ENCODE data around the gene PSMD2. TPM values are rescaled to one million over a fixed set of nuclear protein-coding genes. Genes with fewer than 3 reads are reported as not detected.
A peak's percentile ranks its signal among the peaks of the same experiment; 100 is the strongest.
"Not testable (repeated sequence)": the region's sequence is repeated elsewhere in the genome, so short reads cannot be mapped to it uniquely, and the experiment has no call there.

PSMD2 gene
- total and polyA plus RNA-seq, 2 of the 8 experiments (the other 6 are each of a cell fraction or from before 2014, with no cell fraction given): 350 to 363 TPM

- TF ChIP-seq, protein P1, sequence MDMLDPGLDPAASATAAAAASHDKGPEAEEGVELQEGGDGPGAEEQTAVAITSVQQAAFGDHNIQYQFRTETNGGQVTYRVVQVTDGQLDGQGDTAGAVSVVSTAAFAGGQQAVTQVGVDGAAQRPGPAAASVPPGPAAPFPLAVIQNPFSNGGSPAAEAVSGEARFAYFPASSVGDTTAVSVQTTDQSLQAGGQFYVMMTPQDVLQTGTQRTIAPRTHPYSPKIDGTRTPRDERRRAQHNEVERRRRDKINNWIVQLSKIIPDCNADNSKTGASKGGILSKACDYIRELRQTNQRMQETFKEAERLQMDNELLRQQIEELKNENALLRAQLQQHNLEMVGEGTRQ (IDR thresholded peaks at IDR 0.05; ENCODE audit: low read length): no peak
- TF ChIP-seq NANOG (IDR thresholded peaks at IDR 0.05; ENCODE audit: insufficient read depth, low read depth, low read length, poor library complexity, severe bottlenecking) (no peak), CTCF (IDR thresholded peaks at IDR 0.05; ENCODE audit: control extremely low read depth in 1 of 3, insufficient read depth in 1 of 3, low read depth in 1 of 3, low read length in 3 of 3) (no peak), SP2 (IDR thresholded peaks at IDR 0.05; ENCODE audit: low read length) (no peak), CEBPB (IDR thresholded peaks at IDR 0.05; ENCODE audit: low read depth, low read length) (no peak), MAX (IDR thresholded peaks at IDR 0.05) (no peak)
Observed at GRCh38 chr3:184339001-184339400, 40.0 kb downstream of the PSMD2 start (continued).

- not testable (repeated sequence) for H3K27me3 ChIP-seq (replicated peaks in 1 of 4; ENCODE audit: control insufficient read depth in 3 of 4, extremely low read depth in 1 of 4, insufficient read depth in 3 of 4, low read length in 3 of 4); H3K23ac ChIP-seq (ENCODE audit: insufficient read length); H4K5ac ChIP-seq (ENCODE audit: insufficient read length, low read depth, low read length); H2BK12ac ChIP-seq (ENCODE audit: low read depth, low read length); H3K79me1 ChIP-seq (ENCODE audit: low read depth, low read length); H3K79me2 ChIP-seq (ENCODE audit: control insufficient read depth in 1 of 2, insufficient read depth in 2 of 2, low read length in 2 of 2); H3K56ac ChIP-seq (replicated peaks; ENCODE audit: insufficient read length, low read depth, low read length); H2BK5ac ChIP-seq (ENCODE audit: low read depth, low read length); H2AFZ ChIP-seq (ENCODE audit: low read length); H2BK20ac ChIP-seq (ENCODE audit: low read length); H4K8ac ChIP-seq (ENCODE audit: extremely low read depth, insufficient read depth, low read length); FAIRE-seq; H2AK5ac ChIP-seq (ENCODE audit: low read depth, low read length); H3K4me3 ChIP-seq (ENCODE audit: extremely low read depth in 1 of 4, insufficient read depth in 2 of 4, low read depth in 3 of 4, low read length in 4 of 4); H3K27ac ChIP-seq (ENCODE audit: low read depth, low read length); H3K14ac ChIP-seq (ENCODE audit: insufficient read length); H3K4ac ChIP-seq (replicated peaks; ENCODE audit: insufficient read length, low read depth, low read length); H3K18ac ChIP-seq (ENCODE audit: extremely low read depth, low read length); H3K9ac ChIP-seq (replicated peaks in 1 of 4; ENCODE audit: extremely low read depth in 1 of 4, low read depth in 3 of 4, low read length in 3 of 4); DNase-seq (ENCODE audit: low read depth in 1 of 2, low spot score in 2 of 2); H3K9me3 ChIP-seq (ENCODE audit: insufficient read depth in 2 of 2, low read depth in 1 of 2, low read length in 1 of 2); H4K91ac ChIP-seq (replicated peaks; ENCODE audit: insufficient read length, low read length); H2BK120ac ChIP-seq (replicated peaks; ENCODE audit: low read depth, low read length); H2BK15ac ChIP-seq (ENCODE audit: low read length)
- WGBS, 2 experiments (ENCODE audit: extremely low coverage in 1 of 2, insufficient coverage in 1 of 2, insufficient read length in 1 of 2, insufficient replicate concordance in 2 of 2, low coverage in 1 of 2, low lambda C conversion rate in 2 of 2, missing lambda C conversion rate in 1 of 2): 92% methylated on average over 17 of the region's 19 CpGs; no CpG with 5 or more reads in 1 of the 2 experiments
- Histone ChIP-seq H4K20me1 (replicated peaks in 1 of 2; ENCODE audit: control insufficient read depth in 1 of 2, insufficient read depth in 2 of 2, low read length in 2 of 2) (peaks cover 14 to 25% of the 10 kb centered on the region in 2 experiments), H3K23me2 (ENCODE audit: low read depth, low read length) (peaks cover 14% of the 10 kb centered on the region), H3K36me3 (ENCODE audit: control insufficient read depth in 2 of 4, insufficient read depth in 4 of 4, low read length in 3 of 4) (peaks cover 0 to 11% (median 6%) of the 10 kb centered on the region in 4 experiments; a peak in 7 of 8 replicates), H3K4me2 (ENCODE audit: insufficient read depth in 1 of 2, low read depth in 2 of 2, low read length in 2 of 2) (peak overlapping the region in 1 of 2 experiments; percentile 98; a peak in 1 of 4 replicates), H3K4me1 (replicated peaks in 1 of 4; ENCODE audit: control insufficient read depth in 3 of 4, insufficient read depth in 4 of 4, low read length in 3 of 4) (peaks cover 5 to 29% (median 19%) of the 10 kb centered on the region in 4 experiments)
- ChIA-PET POLR2A (ENCODE audit: partially characterized antibody) (interaction anchor here (0.9 to 3.6 kb wide), 8 partner anchors 8 to 156 kb away, joined by 3 to 30 read pairs (median 10); partner anchors contain the start of gene EIF4G1), CTCF (ENCODE audit: partially characterized antibody) (interaction anchor here (0.6 to 7.4 kb wide), 8 partner anchors 8 to 1366 kb away, joined by 3 to 49 read pairs (median 10); no protein-coding TSS in a partner anchor)
Observed at GRCh38 chr3:184339451-184340135, 40.6 kb downstream of the PSMD2 start.

Data from H1 (cell line).